Endothelial cell of umbilical vein (primary cell): ENCODE results near the gene PDE4B. TPM values are rescaled to one million over a fixed set of nuclear protein-coding genes. Genes with fewer than 3 reads are reported as not detected.

Source experiments
- BruUV-seq: library from RNA; stranded (reverse); fragments of 400-500 nt; replicated peaks from 2 replicates; lab custom pipeline; 2021; lab: Mats Ljungman, UMichigan
- CTCF ChIA-PET: fragments of 300-600, 350-600 bp; sonication (Branson Sonifier 250); formaldehyde crosslinking; loops from one replicate; lab custom pipeline; 2021; ENCODE audit warnings: antibody characterized with exemption, inconsistent platforms; lab: Charles Lee
- POLR2A ChIA-PET: fragments of 300-600, 350-600 bp; sonication (Branson Sonifier 250); formaldehyde crosslinking; loops from one replicate; lab custom pipeline; 2021; ENCODE audit warnings: antibody characterized with exemption, inconsistent platforms; lab: Charles Lee
- DNase-seq: peaks from one replicate; pipeline ENCODE4 v3.0.0-alpha.2; 2011; ENCODE audit warnings: low read depth, low spot score
- FAIRE-seq: peaks from 2 replicates; lab custom pipeline; 2011; peaks lifted over from hg19 to GRCh38; lab: Jason Lieb, UNC
- H2AFZ ChIP-seq: 2 replicates; pipeline ENCODE4 v1.6.0; 2012; ENCODE audit warnings: low read depth, low read length, control low read depth, inconsistent platforms
- H3K27ac ChIP-seq: 2 replicates; pipeline ENCODE4 v1.5.1; 2011; ENCODE audit warnings: low read depth, mild to moderate bottlenecking, control low read depth, low read length, moderate library complexity; ENCODE audit not compliant: insufficient read depth
- H3K27me3 ChIP-seq, 2 experiments: 2 replicates each; pipeline versions ENCODE4 v1.6.0 to v1.6.1; 2011; ENCODE audit warnings: low read length in 2 of 2, mixed read lengths in 1 of 2; ENCODE audit not compliant: control insufficient read depth in 2 of 2, insufficient read depth in 2 of 2
- H3K36me3 ChIP-seq, 2 experiments: 2 replicates in 1 of 2; 3 replicates in 1 of 2; pipeline ENCODE4 v1.5.1; 2011; ENCODE audit warnings: low read length in 2 of 2, mild to moderate bottlenecking in 1 of 2, moderate library complexity in 1 of 2; ENCODE audit not compliant: control insufficient read depth in 2 of 2, insufficient read depth in 2 of 2; ENCODE audit errors: extremely low read depth in 1 of 2
- H3K4me1 ChIP-seq: 3 replicates; pipeline ENCODE4 v1.5.1; 2011; ENCODE audit warnings: mild to moderate bottlenecking, low read length; ENCODE audit not compliant: control insufficient read depth, insufficient read depth; ENCODE audit errors: extremely low read depth
- H3K4me2 ChIP-seq: 2 replicates; pipeline ENCODE4 v1.6.1; 2011; ENCODE audit warnings: low read length, control low read depth, mixed read lengths; ENCODE audit not compliant: insufficient read depth
- H3K4me3 ChIP-seq, 3 experiments: fragments of 200-600 bp in 1 of 3; sonication (generic), shearing (Covaris generic) in 1 of 3; replicated peaks in 1 of 3; 2 replicates each; pipeline ENCODE4 v1.5.1; 2011 to 2016; ENCODE audit warnings: control low read depth in 3 of 3, low read length in 3 of 3, mild to moderate bottlenecking in 2 of 3, inconsistent platforms in 1 of 3, low read depth in 1 of 3, moderate library complexity in 1 of 3; ENCODE audit not compliant: insufficient read depth in 1 of 3
- H3K79me2 ChIP-seq: 2 replicates; pipeline ENCODE4 v1.6.0; 2012; ENCODE audit warnings: low read length, inconsistent platforms; ENCODE audit not compliant: control insufficient read depth, insufficient read depth
- H3K9ac ChIP-seq: replicated peaks from 2 replicates; pipeline ENCODE3; 2011; ENCODE audit warnings: low read length, control low read depth; ENCODE audit not compliant: insufficient read depth; ENCODE audit errors: extremely low read depth
- H3K9me1 ChIP-seq: replicated peaks from 3 replicates; pipeline ENCODE4 v1.6.0; 2011; ENCODE audit warnings: mild to moderate bottlenecking, low read length; ENCODE audit not compliant: control insufficient read depth, insufficient read depth; ENCODE audit errors: extremely low read depth
- H3K9me3 ChIP-seq: replicated peaks from 2 replicates; pipeline ENCODE4 v1.5.1; 2012; ENCODE audit warnings: low read length, inconsistent platforms; ENCODE audit not compliant: control insufficient read depth, insufficient read depth
- H4K20me1 ChIP-seq: replicated peaks from 2 replicates; pipeline ENCODE3; 2011; ENCODE audit warnings: mild to moderate bottlenecking, low read length; ENCODE audit not compliant: control insufficient read depth, insufficient read depth; ENCODE audit errors: extremely low read depth
- CTCF ChIP-seq, 2 donors: IDR thresholded peaks; 1 replicate in 1 of 2; 2 replicates in 1 of 2; pipeline ENCODE4 v1.5.1; 2011; ENCODE audit warnings: low read length in 2 of 2, mild to moderate bottlenecking in 2 of 2, moderate library complexity in 2 of 2, control low read depth in 1 of 2, inconsistent platforms in 1 of 2, low read depth in 1 of 2; ENCODE audit not compliant: insufficient read depth in 1 of 2; ENCODE audit errors: extremely low read depth in 1 of 2
- EZH2 ChIP-seq: IDR thresholded peaks from 2 replicates; pipeline ENCODE4 v1.6.1; 2012; ENCODE audit warnings: borderline replicate concordance, low read depth, mild to moderate bottlenecking, moderate library complexity, low read length, inconsistent platforms; ENCODE audit not compliant: severe bottlenecking
- FOS ChIP-seq: IDR thresholded peaks from 2 replicates; pipeline ENCODE4 v1.6.1; 2011; ENCODE audit warnings: mild to moderate bottlenecking, low read length, moderate library complexity, borderline replicate concordance; ENCODE audit not compliant: insufficient read depth
- GATA2 ChIP-seq: IDR thresholded peaks from 2 replicates; pipeline ENCODE4 v1.7.0; 2011; ENCODE audit warnings: low read depth, mild to moderate bottlenecking, moderate library complexity, mixed read lengths, low read length; ENCODE audit not compliant: insufficient read length, insufficient read depth
- JUN ChIP-seq: IDR thresholded peaks from 2 replicates; pipeline ENCODE4 v1.6.1; 2011; ENCODE audit warnings: borderline replicate concordance, low read depth; ENCODE audit not compliant: insufficient read length, insufficient read depth
- MAX ChIP-seq: IDR thresholded peaks from 2 replicates; pipeline ENCODE4 v1.6.1; 2011; ENCODE audit not compliant: insufficient read depth, insufficient read length
- MYC ChIP-seq: IDR thresholded peaks from one replicate; pipeline ENCODE4 v1.6.1; 2011; ENCODE audit warnings: mild to moderate bottlenecking, low read depth, low read length
- POLR2A ChIP-seq: IDR thresholded peaks from 2 replicates; pipeline ENCODE4 v1.6.1; 2012; ENCODE audit warnings: low read depth, mild to moderate bottlenecking, control low read depth, low read length
- POLR2AphosphoS5 ChIP-seq: IDR thresholded peaks from 2 replicates; pipeline ENCODE4 v1.6.1; 2012; ENCODE audit warnings: low read depth, mild to moderate bottlenecking, control low read depth, low read length, moderate library complexity; ENCODE audit not compliant: insufficient read depth
- dilution Hi-C: fragments of 300-500 bp; cut with MboI; formaldehyde crosslinking; loops from one replicate; pipeline ENCODE4 v1.15.0; 2019; ENCODE audit warnings: low sequenced_read_pairs; ENCODE audit not compliant: extremely low pct_ligation_motif_present
- intact Hi-C: fragments of 100-400 bp; cut with micrococcal nuclease; formaldehyde crosslinking; loops from one replicate; pipeline ENCODE4 v1.10.0; 2022
- polyA plus RNA-seq, 4 experiments: library from polyadenylated mRNA; depleted of rRNA in 3 of 4; stranded (reverse) in 3 of 4; unstranded in 1 of 4; fragments of >200 nt; gene quantifications; 2 replicates each; pipeline versions ENCODE4 v1.2.1 to v1.2.3, GENCODE V29; 2011 to 2012; ENCODE audit warnings: missing spikeins in 1 of 4
- total RNA-seq: library from RNA; stranded (reverse); gene quantifications from 2 replicates; pipeline ENCODE4 v1.2.3, GENCODE V29; 2021

Gene PDE4B
- total and polyA plus RNA-seq, 2 donors (not counting 3 experiments of a cell fraction or from before 2014, with no cell fraction given) = 63.5 to 69.8 TPM

DNA sequence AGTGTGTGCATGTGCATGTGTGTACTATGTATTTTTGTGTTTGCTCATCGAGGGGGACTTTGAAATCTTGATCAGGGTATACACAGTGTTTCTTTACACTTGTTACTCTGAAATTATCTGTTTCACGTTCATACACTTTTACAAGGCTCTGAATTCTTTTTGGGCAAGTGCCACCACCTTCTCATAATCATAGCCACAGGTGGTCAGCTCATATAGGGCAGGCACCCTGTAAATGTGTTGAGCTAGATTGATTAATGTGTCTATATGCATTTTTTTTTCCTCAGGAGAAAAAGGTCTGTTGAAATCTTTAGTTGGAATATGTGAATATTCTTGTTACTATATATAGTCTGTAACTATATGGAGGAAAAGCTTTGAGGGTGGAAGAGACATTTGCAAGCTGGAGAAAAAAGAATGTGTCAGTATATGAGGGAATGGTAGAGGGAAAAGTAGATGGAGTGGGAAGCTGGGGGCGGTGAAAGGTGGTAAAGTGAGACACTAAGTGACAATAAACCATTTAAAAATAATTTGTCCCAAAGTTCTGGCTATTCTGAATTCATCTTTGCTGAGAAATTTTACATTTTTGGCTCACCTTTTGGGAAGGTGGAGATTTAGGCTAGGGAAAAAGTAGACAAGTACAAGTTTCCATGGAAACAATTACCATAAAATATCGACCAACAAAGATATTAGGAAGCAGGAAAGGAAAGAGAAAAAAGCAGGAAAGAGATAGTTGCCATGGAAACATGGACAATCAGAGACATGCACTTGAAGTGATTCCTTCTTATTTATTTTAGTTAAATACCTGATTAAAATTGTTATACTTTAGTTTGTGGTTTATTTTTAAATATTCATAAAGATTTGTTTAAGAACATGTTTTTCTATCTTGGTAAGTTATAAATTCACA is 277.5 kb downstream of the PDE4B start:
- no peak overlapping the region for H3K4me2 ChIP-seq
- H3K79me2 ChIP-seq = no peaks in the 10 kb centered on the region
- no peak overlapping the region for H3K4me3 ChIP-seq
- H3K36me3 ChIP-seq = no peaks in the 10 kb centered on the region
- CTCF ChIA-PET = no interaction called here
- POLR2A ChIA-PET = no interaction called here
- BruUV-seq = no TSS peak
- H3K27me3 ChIP-seq = no peaks in the 10 kb centered on the region
- TF ChIP-seq POLR2A = no peak
- TF ChIP-seq EZH2 = no peak
- TF ChIP-seq FOS = no peak
- no peak for TF ChIP-seq POLR2AphosphoS5
- TF ChIP-seq MYC = no peak
- DNase-seq = peak; percentile 61
- H2AFZ ChIP-seq = no peak overlapping the region
- intact Hi-C loops = no loop called here
- no peaks in the 10 kb centered on the region for H3K9me1 ChIP-seq
- H3K4me1 ChIP-seq = peaks cover 5% of the 10 kb centered on the region
- FAIRE-seq = no peak
- dilution Hi-C loops = no loop called here
- no peaks in the 10 kb centered on the region for H4K20me1 ChIP-seq
- H3K27ac ChIP-seq = no peak overlapping the region
- H3K9ac ChIP-seq = no peak overlapping the region
- H3K9me3 ChIP-seq = no peaks in the 10 kb centered on the region

GRCh38 chr1:66073388-66073787 is 280.7 kb downstream of the PDE4B start:
- H3K27ac ChIP-seq = no peak overlapping the region
- POLR2A ChIA-PET = no interaction called here
- no peaks in the 10 kb centered on the region for H3K9me3 ChIP-seq

More at GRCh38 chr1:66073388-66073787, 280.7 kb downstream of the PDE4B start:
- DNase-seq (no peak), FAIRE-seq (no peak)
- H3K36me3 ChIP-seq = no peaks in the 10 kb centered on the region
- no peaks in the 10 kb centered on the region for H3K79me2 ChIP-seq
- intact Hi-C loops (no loop called here), dilution Hi-C loops (no loop called here)
- no TSS peak for BruUV-seq
- H4K20me1 ChIP-seq = no peaks in the 10 kb centered on the region
- H3K9ac ChIP-seq = no peak overlapping the region
- CTCF ChIA-PET = no interaction called here
- no peaks in the 10 kb centered on the region for H3K27me3 ChIP-seq
- H3K4me3 ChIP-seq = no peak overlapping the region
- no peak for TF ChIP-seq MAX
- no peak for TF ChIP-seq EZH2
- no peak for TF ChIP-seq POLR2A
- TF ChIP-seq JUN = no peak
- TF ChIP-seq CTCF (IDR thresholded peaks at IDR 0.05; ENCODE audit: extremely low read depth in 1 of 2, insufficient read depth in 1 of 2, low read depth in 1 of 2, low read length in 2 of 2) = no peak
- TF ChIP-seq FOS = no peak
- no peak for TF ChIP-seq GATA2
- no peak for TF ChIP-seq POLR2AphosphoS5
- H3K9me1 ChIP-seq = no peaks in the 10 kb centered on the region
- peaks cover 5% of the 10 kb centered on the region for H3K4me1 ChIP-seq
- H3K4me2 ChIP-seq = no peak overlapping the region
- no peak overlapping the region for H2AFZ ChIP-seq
